Measurements from ENCODE around the gene EP400. TPM values are rescaled to one million over a fixed set of nuclear protein-coding genes. Genes with fewer than 3 reads are reported as not detected.
A peak's percentile ranks its signal among the peaks of the same experiment; 100 is the strongest.
"Not testable (repeated sequence)": the region's sequence is repeated elsewhere in the genome, so short reads cannot be mapped to it uniquely, and the experiment has no call there.

The EP400 gene
- total and polyA plus RNA-seq, 2 donors (not counting 1 experiment from before 2014, with no cell fraction given) = 3.4 to 12.4 TPM

DNA sequence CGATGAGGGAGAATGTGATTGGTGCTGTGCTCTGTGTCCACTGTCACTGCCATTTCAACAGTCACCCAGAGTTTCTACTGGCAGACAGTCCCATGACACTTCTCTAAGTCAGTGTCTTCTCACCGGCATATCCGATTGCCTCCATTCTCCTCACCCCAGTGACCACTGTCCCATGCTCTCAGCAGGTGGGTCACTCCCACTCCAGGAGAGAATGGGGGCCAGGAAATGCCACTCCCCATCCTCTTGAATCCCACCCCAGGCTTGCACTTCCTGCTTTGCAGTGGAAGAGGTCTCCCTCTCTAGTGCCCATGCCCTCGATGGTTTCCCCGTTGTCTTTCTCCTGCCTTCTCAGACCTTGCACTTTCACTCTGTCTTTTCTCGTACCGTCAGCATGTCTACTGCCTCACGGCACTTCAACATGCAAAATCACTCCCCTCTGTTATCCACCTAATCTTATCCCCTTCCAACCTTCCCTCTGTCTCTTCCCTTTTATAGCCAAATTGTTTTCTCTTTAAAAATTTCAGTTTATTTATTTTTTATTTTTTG lies 2.2 kb upstream of the EP400 start:
- peak overlapping the region; percentile 45 for H2AFZ ChIP-seq (ENCODE audit: low read length)
- TF ChIP-seq, protein P1, sequence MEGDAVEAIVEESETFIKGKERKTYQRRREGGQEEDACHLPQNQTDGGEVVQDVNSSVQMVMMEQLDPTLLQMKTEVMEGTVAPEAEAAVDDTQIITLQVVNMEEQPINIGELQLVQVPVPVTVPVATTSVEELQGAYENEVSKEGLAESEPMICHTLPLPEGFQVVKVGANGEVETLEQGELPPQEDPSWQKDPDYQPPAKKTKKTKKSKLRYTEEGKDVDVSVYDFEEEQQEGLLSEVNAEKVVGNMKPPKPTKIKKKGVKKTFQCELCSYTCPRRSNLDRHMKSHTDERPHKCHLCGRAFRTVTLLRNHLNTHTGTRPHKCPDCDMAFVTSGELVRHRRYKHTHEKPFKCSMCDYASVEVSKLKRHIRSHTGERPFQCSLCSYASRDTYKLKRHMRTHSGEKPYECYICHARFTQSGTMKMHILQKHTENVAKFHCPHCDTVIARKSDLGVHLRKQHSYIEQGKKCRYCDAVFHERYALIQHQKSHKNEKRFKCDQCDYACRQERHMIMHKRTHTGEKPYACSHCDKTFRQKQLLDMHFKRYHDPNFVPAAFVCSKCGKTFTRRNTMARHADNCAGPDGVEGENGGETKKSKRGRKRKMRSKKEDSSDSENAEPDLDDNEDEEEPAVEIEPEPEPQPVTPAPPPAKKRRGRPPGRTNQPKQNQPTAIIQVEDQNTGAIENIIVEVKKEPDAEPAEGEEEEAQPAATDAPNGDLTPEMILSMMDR (conservative IDR thresholded peaks at IDR 0.05 in 1 of 2, IDR thresholded peaks at IDR 0.05 in 1 of 2; ENCODE audit: low read depth in 1 of 2, low read length in 2 of 2) = no peak
- no peak for TF ChIP-seq EZH2 (IDR thresholded peaks at IDR 0.05; ENCODE audit: low read length, missing control alignments)
- no peaks in the 10 kb centered on the region for H4K20me1 ChIP-seq (ENCODE audit: control insufficient read depth, extremely low read depth, insufficient read depth, low read length)
- H3K4me1 ChIP-seq (ENCODE audit: control insufficient read depth, extremely low read depth, insufficient read depth, low read length) = no peaks in the 10 kb centered on the region
- H3K36me3 ChIP-seq (ENCODE audit: control insufficient read depth, insufficient read depth, low read length) = peaks cover 14% of the 10 kb centered on the region
- H3K27me3 ChIP-seq (ENCODE audit: control insufficient read depth, insufficient read depth, low read length) = no peaks in the 10 kb centered on the region
- no peak overlapping the region for H3K27ac ChIP-seq (ENCODE audit: insufficient read depth, low read length)
- no peak overlapping the region for H3K9ac ChIP-seq (ENCODE audit: insufficient read depth, low read length)
- no peak for DNase-seq (ENCODE audit: low read depth in 2 of 2)
- peaks cover 21% of the 10 kb centered on the region for H3K79me2 ChIP-seq (ENCODE audit: control insufficient read depth, insufficient read depth, low read length)
- H3K4me3 ChIP-seq (replicated peaks in 1 of 4; ENCODE audit: control extremely low read depth in 1 of 4, insufficient read depth in 1 of 4, low read depth in 3 of 4, low read length in 4 of 4) = no peak overlapping the region
- no peak overlapping the region for H3K4me2 ChIP-seq (ENCODE audit: extremely low read depth, insufficient read depth, low read length)
- no peaks in the 10 kb centered on the region for H3K9me3 ChIP-seq (ENCODE audit: control insufficient read depth, insufficient read depth, low read depth, low read length)

DNA sequence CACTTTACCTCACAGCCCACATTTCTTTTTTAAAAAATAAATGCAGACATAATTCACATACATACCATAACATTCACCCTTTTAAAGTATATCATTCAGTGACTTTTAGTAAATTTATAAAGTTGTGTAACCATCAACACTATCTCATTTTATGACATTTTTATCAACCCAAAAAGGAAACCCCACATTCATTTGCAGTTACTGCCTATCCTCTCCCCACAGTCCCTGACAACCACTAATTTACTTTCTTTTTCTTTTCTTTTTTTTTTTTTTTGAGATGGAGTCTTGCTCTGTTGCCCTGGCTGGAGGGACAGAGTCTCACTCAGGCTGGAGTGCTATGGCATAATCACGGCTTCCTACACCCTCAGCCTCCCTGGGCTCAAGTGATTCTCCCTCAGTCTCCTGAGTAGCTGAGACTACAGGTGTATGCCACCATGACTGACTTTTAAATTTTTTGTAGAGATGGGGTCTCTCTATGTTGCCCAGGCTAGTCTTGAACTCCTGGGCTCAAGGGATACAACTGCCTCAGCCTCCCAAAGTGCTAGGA lies 1.5 kb upstream of the EP400 start:
- Histone ChIP-seq H3K4me3 (replicated peaks in 1 of 4; ENCODE audit: control extremely low read depth in 1 of 4, insufficient read depth in 1 of 4, low read depth in 3 of 4, low read length in 4 of 4) (no peak overlapping the region), H3K9me3 (ENCODE audit: control insufficient read depth, insufficient read depth, low read depth, low read length) (no peaks in the 10 kb centered on the region), H3K79me2 (ENCODE audit: control insufficient read depth, insufficient read depth, low read length) (peaks cover 28% of the 10 kb centered on the region), H2AFZ (ENCODE audit: low read length) (no peak overlapping the region), H3K27ac (ENCODE audit: insufficient read depth, low read length) (no peak overlapping the region), H4K20me1 (ENCODE audit: control insufficient read depth, extremely low read depth, insufficient read depth, low read length) (no peaks in the 10 kb centered on the region), H3K36me3 (ENCODE audit: control insufficient read depth, insufficient read depth, low read length) (peaks cover 9% of the 10 kb centered on the region), H3K4me1 (ENCODE audit: control insufficient read depth, extremely low read depth, insufficient read depth, low read length) (no peaks in the 10 kb centered on the region), H3K27me3 (ENCODE audit: control insufficient read depth, insufficient read depth, low read length) (no peaks in the 10 kb centered on the region), H3K9ac (ENCODE audit: insufficient read depth, low read length) (no peak overlapping the region), H3K4me2 (ENCODE audit: extremely low read depth, insufficient read depth, low read length) (no peak overlapping the region)
- no peak for TF ChIP-seq EZH2 (IDR thresholded peaks at IDR 0.05; ENCODE audit: low read length, missing control alignments)
- TF ChIP-seq, protein P1 (conservative IDR thresholded peaks at IDR 0.05 in 1 of 2, IDR thresholded peaks at IDR 0.05 in 1 of 2; ENCODE audit: low read depth in 1 of 2, low read length in 2 of 2) = no peak
- no peak for DNase-seq (ENCODE audit: low read depth in 2 of 2)

DNA sequence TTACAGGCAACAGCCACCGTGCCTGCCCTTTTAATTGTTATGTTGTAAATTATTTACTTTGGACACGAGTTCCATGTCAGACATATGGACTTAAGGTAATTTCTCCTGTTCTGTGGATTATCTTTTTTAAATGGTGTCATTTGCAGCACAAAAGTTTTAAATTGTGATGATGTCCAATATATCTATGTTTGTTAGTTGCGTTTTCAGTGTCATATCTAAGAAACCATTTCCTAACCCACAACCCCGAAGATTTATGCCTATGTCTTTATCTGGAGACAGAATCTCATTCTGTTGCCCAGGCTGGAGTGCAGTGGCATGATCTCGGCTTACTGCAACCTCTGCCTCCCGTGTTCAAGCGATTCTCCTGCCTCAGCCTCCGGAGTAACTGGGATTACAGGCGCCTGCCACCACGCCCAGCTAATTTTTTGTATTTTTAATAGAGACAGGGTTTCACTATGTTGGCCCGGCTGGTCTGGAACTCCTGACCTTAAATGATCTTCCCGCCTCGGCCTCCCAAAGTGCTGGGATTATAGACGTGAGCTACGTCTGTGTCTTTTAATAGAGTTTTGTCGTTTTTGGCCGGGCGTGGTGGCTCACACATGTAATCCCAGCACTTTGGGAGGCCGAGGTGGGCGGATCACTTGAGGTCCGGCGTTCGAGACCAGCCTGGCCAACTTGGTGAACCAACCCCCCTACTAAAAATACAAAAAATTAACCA lies 870 bp upstream of the EP400 start:
- H3K9me3 ChIP-seq (ENCODE audit: control insufficient read depth, insufficient read depth, low read depth, low read length); DNase-seq (ENCODE audit: low read depth in 2 of 2); H3K36me3 ChIP-seq (ENCODE audit: control insufficient read depth, insufficient read depth, low read length); H4K20me1 ChIP-seq (ENCODE audit: control insufficient read depth, extremely low read depth, insufficient read depth, low read length); H3K4me1 ChIP-seq (ENCODE audit: control insufficient read depth, extremely low read depth, insufficient read depth, low read length); H3K27me3 ChIP-seq (ENCODE audit: control insufficient read depth, insufficient read depth, low read length): not testable (repeated sequence)
- H2AFZ ChIP-seq (ENCODE audit: low read length) = peak overlapping the region; percentile 98
- peak overlapping the region; percentile 43 for H3K27ac ChIP-seq (ENCODE audit: insufficient read depth, low read length)
- peak overlapping the region; percentile 95 for H3K4me2 ChIP-seq (ENCODE audit: extremely low read depth, insufficient read depth, low read length)
- H3K4me3 ChIP-seq (replicated peaks in 1 of 4; ENCODE audit: control extremely low read depth in 1 of 4, insufficient read depth in 1 of 4, low read depth in 3 of 4, low read length in 4 of 4) = peak overlapping the region; percentile 42 to 61 (median 55)
- H3K9ac ChIP-seq (ENCODE audit: insufficient read depth, low read length) = peak overlapping the region; percentile 16
- H3K79me2 ChIP-seq (ENCODE audit: control insufficient read depth, insufficient read depth, low read length) = peaks cover 34% of the 10 kb centered on the region
